ENCODE data around the gene DESI2. TPM values are rescaled to one million over a fixed set of nuclear protein-coding genes. Genes with fewer than 3 reads are reported as not detected.

The DESI2 gene
- total and polyA plus RNA-seq, 8 donors, result 48.3 to 77.0 (median 67.7) TPM

DNA sequence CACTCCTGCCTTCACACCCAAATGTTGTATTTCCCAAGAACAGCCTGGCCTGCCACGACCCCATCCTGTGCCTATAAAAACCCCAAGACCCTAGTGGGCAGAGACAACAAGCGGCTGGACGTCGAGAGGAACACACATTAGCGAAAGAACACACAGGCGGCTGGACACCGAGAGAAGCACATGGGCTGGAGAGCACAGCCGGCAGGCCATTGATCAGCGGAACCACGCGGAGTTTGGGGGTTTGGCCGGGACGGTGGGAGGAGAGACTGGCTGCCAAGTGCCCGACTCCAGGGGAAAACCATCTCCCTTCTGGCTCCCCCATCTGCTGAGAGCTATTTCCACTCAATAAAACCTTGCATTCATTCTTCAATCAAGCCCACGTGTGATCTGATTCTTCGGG lies 10.4 kb upstream of the DESI2 start:
- no peak for DNase-seq
- no peak for TF ChIP-seq CTCF (IDR thresholded peaks at IDR 0.05)
- H3K4me3 ChIP-seq, result no peak overlapping the region
- intact Hi-C loops (cut with DNase I), result no loop called here
- no peaks in the 10 kb centered on the region for H3K27me3 ChIP-seq
- H3K4me1 ChIP-seq, result no peaks in the 10 kb centered on the region
- H3K9me3 ChIP-seq, result no peaks in the 10 kb centered on the region
- no peaks in the 10 kb centered on the region for H3K36me3 ChIP-seq
- H3K27ac ChIP-seq, result no peak overlapping the region
- ATAC-seq, result no peak

DNA sequence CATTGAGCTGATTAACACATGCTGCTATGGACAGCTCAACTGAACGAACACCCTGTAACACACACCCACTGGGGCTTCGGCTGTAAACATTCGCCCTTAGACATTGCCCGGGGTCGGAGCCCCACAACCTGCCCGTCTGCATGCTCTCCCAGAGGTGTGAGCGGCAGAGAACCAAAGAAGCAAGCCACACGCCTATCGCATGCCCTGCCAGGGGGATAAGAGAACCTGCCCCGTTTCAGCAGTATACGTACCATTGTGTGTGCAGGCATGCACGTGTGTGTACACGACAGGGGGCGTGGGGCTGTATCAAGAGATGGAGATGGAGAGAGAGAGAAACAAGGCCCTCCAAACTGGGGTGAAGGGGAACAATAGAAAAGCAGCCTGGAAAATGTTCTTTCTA lies 9.9 kb upstream of the DESI2 start:
- DNase-seq (no peak), ATAC-seq (no peak)
- Histone ChIP-seq H3K27me3 (no peaks in the 10 kb centered on the region), H3K9me3 (no peaks in the 10 kb centered on the region), H3K4me3 (no peak overlapping the region), H3K27ac (no peak overlapping the region), H3K4me1 (no peaks in the 10 kb centered on the region), H3K36me3 (no peaks in the 10 kb centered on the region)
- TF ChIP-seq CTCF (IDR thresholded peaks at IDR 0.05), result no peak
- intact Hi-C loops (cut with DNase I), result no loop called here

- ATAC-seq (no peak), DNase-seq (no peak)
- no peaks in the 10 kb centered on the region for H3K4me1 ChIP-seq
- H3K36me3 ChIP-seq, result no peaks in the 10 kb centered on the region
- H3K27ac ChIP-seq, result no peak overlapping the region
- no peaks in the 10 kb centered on the region for H3K9me3 ChIP-seq
- no peak overlapping the region for H3K4me3 ChIP-seq
- intact Hi-C loops (cut with DNase I), result no loop called here
- no peak for TF ChIP-seq CTCF (IDR thresholded peaks at IDR 0.05)
- H3K27me3 ChIP-seq, result no peaks in the 10 kb centered on the region
Observed at GRCh38 chr1:244645414-244645813, 7.5 kb upstream of the DESI2 start.

- no peak for ATAC-seq
- no peak for TF ChIP-seq CTCF (IDR thresholded peaks at IDR 0.05)
Observed at GRCh38 chr1:244645890-244646289, 7.0 kb upstream of the DESI2 start.

DNA sequence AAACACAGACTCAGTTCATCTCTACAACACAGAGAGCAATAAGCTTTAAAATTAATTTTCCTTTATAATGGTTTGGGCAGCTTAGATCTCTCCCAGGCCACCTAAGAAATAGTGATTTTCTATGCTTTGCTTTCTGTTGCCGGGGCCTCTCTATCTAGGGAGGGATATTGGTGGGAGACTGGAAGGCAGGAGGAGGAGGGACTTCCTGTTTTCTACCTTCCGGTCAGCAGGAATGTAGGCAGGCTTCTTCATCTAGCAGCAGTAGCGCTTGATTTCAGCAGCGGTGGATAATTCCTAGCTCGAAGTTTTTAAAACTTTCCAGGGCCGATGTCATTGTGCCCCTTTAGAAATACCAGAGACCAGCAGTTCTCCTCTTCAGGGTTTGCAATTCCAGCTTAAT lies 5.1 kb upstream of the DESI2 start:
- peaks cover 5 to 7% of the 10 kb centered on the region in 2 donors for H3K4me1 ChIP-seq
- no peak for TF ChIP-seq CTCF (IDR thresholded peaks at IDR 0.05)
- H3K27ac ChIP-seq, result no peak overlapping the region
- intact Hi-C loops (cut with DNase I), result no loop called here
- no peaks in the 10 kb centered on the region for H3K9me3 ChIP-seq
- H3K27me3 ChIP-seq, result no peaks in the 10 kb centered on the region
- H3K36me3 ChIP-seq, result no peaks in the 10 kb centered on the region
- ATAC-seq (no peak), DNase-seq (no peak)
- no peak overlapping the region for H3K4me3 ChIP-seq

More at GRCh38 chr1:244645890-244646289, 7.0 kb upstream of the DESI2 start:
- Histone ChIP-seq H3K4me1 (no peaks in the 10 kb centered on the region), H3K9me3 (no peaks in the 10 kb centered on the region), H3K27me3 (no peaks in the 10 kb centered on the region), H3K27ac (no peak overlapping the region), H3K4me3 (no peak overlapping the region), H3K36me3 (no peaks in the 10 kb centered on the region)
- no peak for DNase-seq
- intact Hi-C loops (cut with DNase I), result no loop called here
